HepG2 (cell line): ENCODE measurements around the gene JOSD1. TPM values are rescaled to one million over a fixed set of nuclear protein-coding genes. Genes with fewer than 3 reads are reported as not detected.
A peak's percentile ranks its signal among the peaks of the same experiment; 100 is the strongest.

Experiments
- CTCF ChIP-seq: sonication (generic); formaldehyde crosslinking; IDR thresholded peaks from 2 replicates; pipeline ENCODE4 v1.5.0; 2020; ENCODE audit warnings: mild to moderate bottlenecking, missing genetic modification reagents, moderate library complexity
- NONO ChIP-seq, 2 experiments: fragments of 450-650 bp in 1 of 2; sonication (generic) in 1 of 2; formaldehyde crosslinking in 1 of 2; IDR thresholded peaks in 1 of 2; conservative IDR thresholded peaks in 1 of 2; 2 replicates each; pipeline versions ENCODE4 v1.6.1 to v1.8.0; 2017 to 2022; ENCODE audit warnings: mild to moderate bottlenecking in 1 of 2, missing genetic modification reagents in 1 of 2, moderate library complexity in 1 of 2
- PATZ1 ChIP-seq: sonication (generic); formaldehyde crosslinking; IDR thresholded peaks from 2 replicates; pipeline ENCODE4 v1.4.0; 2020; ENCODE audit warnings: missing genetic modification reagents
- PHF21A ChIP-seq: sonication (generic); formaldehyde crosslinking; IDR thresholded peaks from 2 replicates; pipeline ENCODE4 v1.5.0; 2020; ENCODE audit warnings: mild to moderate bottlenecking, missing genetic modification reagents
- SAP130 ChIP-seq: IDR thresholded peaks from 2 replicates; pipeline ENCODE4 v1.6.1; 2016; ENCODE audit warnings: low read depth
- SNAI1 ChIP-seq: sonication (generic); formaldehyde crosslinking; IDR thresholded peaks from 2 replicates; pipeline ENCODE4 v1.5.0; 2020; ENCODE audit warnings: mild to moderate bottlenecking, missing genetic modification reagents, borderline replicate concordance
- ZNF331 ChIP-seq: sonication (generic); formaldehyde crosslinking; IDR thresholded peaks from 2 replicates; pipeline ENCODE4 v1.4.0; 2020; ENCODE audit warnings: missing genetic modification reagents
- ZNF687 ChIP-seq: sonication (generic); formaldehyde crosslinking; IDR thresholded peaks from 2 replicates; pipeline ENCODE4 v1.5.1; 2020; ENCODE audit warnings: mild to moderate bottlenecking, missing genetic modification reagents, moderate library complexity
- polyA plus RNA-seq, 8 experiments: library from polyadenylated mRNA; depleted of rRNA in 3 of 8; stranded (reverse) in 7 of 8; unstranded in 1 of 8; fragments of >200 nt; fragmentation: Illumina TruSeq in 4 of 8; extraction: Trizol in 4 of 8; gene quantifications; 2 replicates each; pipeline versions ENCODE4 v1.2.1 to v1.2.3, GENCODE V29; 2011 to 2016; ENCODE audit warnings: low read depth in 4 of 8, missing spikeins in 1 of 8, mixed read lengths in 1 of 8; ENCODE audit not compliant: insufficient read depth in 1 of 8
- total RNA-seq, 5 experiments: library from RNA; depleted of rRNA; stranded (reverse); fragments of >200 nt; fragmentation: Illumina TruSeq; extraction: Trizol; gene quantifications; 2 replicates each; pipeline ENCODE4 v1.2.3, GENCODE V29; 2016; ENCODE audit warnings: low read depth in 1 of 5

Gene JOSD1
- total and polyA plus RNA-seq, 2 of the 13 experiments (the other 11 are each of a cell fraction or from before 2014, with no cell fraction given), result 31.7 to 38.4 TPM

GRCh38 chr22:38728871-38729796, 28.4 kb upstream of the JOSD1 start (continued):
- TF ChIP-seq ZNF687 (CRISPR knock-in tag) (peak; percentile 80), SAP130 (CRISPR knock-in tag) (0 out of 2 replicates have a peak, but pooled peaks have one; percentile 24), PHF21A (peak; percentile 22; the same call in 1 of the 2 replicates), ZNF331 (CRISPR knock-in tag) (no peak), NONO (IDR thresholded peaks at IDR 0.05) (no peak), NONO (CRISPR knock-in tag; conservative IDR thresholded peaks at IDR 0.05) (peak; percentile 37; the same call in 1 of the 2 replicates), SNAI1 (CRISPR knock-in tag) (no peak), CTCF (CRISPR knock-in tag) (no peak; the same call in 1 of the 2 replicates), PATZ1 (CRISPR knock-in tag) (peak; percentile 40; the same call in 1 of the 2 replicates)
